ENCODE results near the gene THSD7A.

DNA sequence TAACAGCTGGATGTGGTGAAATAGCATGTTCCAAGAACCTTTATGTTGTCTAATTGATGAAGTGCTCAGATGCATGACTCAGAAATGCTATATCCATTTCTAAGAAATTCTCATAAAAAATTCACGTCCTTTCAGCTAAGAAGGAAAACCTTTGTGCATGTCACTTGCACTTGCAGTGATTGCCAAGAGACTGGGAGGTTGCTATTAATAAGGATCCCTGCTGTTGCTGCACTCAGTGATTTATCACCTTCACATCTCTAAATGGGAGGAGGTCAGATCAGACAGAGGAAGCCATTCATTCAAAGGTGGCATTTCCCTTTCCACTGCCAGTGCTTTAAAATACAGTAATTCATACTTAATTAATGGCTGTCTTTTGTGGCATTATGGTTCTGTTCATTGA is 89.5 kb downstream of the THSD7A start:
- TF ChIP-seq, protein P1, sequence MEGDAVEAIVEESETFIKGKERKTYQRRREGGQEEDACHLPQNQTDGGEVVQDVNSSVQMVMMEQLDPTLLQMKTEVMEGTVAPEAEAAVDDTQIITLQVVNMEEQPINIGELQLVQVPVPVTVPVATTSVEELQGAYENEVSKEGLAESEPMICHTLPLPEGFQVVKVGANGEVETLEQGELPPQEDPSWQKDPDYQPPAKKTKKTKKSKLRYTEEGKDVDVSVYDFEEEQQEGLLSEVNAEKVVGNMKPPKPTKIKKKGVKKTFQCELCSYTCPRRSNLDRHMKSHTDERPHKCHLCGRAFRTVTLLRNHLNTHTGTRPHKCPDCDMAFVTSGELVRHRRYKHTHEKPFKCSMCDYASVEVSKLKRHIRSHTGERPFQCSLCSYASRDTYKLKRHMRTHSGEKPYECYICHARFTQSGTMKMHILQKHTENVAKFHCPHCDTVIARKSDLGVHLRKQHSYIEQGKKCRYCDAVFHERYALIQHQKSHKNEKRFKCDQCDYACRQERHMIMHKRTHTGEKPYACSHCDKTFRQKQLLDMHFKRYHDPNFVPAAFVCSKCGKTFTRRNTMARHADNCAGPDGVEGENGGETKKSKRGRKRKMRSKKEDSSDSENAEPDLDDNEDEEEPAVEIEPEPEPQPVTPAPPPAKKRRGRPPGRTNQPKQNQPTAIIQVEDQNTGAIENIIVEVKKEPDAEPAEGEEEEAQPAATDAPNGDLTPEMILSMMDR (IDR thresholded peaks at IDR 0.05): no peak
- TF ChIP-seq POLR2A (IDR thresholded peaks at IDR 0.05): no peak
